NCI-H2107 (cell line): ENCODE measurements around the gene AP5Z1.

Experiments used
- DNase-seq: peaks from one replicate; lab custom pipeline; 2025; lab: John Stamatoyannopoulos, UW

Gene AP5Z1

GRCh38 chr7:4745971-4746919, 29.2 kb upstream of the AP5Z1 start:
- no peak for DNase-seq

DNA sequence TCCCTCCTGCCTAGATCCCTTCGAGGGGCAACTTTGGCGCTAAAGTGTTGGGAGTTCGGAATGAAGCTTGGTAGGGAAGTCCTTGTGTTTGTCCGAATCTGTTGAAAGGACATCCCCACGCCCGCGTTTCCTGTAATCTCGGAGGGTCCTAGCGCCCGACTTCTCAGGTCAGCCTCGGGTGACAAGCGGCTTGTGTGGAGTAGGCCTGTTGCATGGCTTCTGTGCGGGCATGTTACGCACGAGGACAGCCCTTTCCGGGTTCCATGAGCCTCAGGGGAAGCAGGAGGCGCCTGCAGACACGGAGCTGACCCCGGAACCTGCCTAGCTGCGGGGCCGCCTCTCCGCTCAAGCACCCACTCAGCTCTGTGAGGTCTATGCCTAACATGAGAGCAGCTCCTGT, 28.4 kb upstream of the AP5Z1 start:
- DNase-seq: no peak

GRCh38 chr7:4747746-4748145, 27.7 kb upstream of the AP5Z1 start:
- no peak for DNase-seq

- DNase-seq: no peak
Observed at GRCh38 chr7:4748231-4748681, 27.2 kb upstream of the AP5Z1 start.

- DNase-seq: no peak
Observed at GRCh38 chr7:4749363-4749762, 26.1 kb upstream of the AP5Z1 start.

DNA sequence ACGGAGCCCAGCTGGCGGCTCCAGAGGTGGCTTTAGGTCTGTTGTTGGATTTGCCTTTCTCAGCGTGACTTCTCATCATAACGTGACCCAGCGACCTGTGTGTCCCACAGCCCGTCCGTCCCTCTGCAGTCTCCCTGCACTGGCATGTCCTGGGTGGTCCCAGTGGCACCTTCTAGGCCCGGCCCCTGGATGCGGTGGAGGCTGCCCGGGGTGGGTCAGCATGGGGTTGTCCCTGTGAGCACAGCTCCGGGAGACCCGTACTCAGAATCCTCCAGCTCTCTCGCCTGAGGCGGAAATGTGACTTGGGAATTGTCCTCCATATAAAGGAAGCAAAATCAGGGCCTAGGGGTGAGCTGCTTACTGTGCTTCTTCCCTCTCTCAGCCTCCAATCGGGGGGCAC, 25.6 kb upstream of the AP5Z1 start:
- no peak for DNase-seq

GRCh38 chr7:4751398-4751947, 23.9 kb upstream of the AP5Z1 start:
- DNase-seq: no peak

- peak; percentile 85 for DNase-seq
Observed at GRCh38 chr7:4753598-4754432, 21.6 kb upstream of the AP5Z1 start.

DNA sequence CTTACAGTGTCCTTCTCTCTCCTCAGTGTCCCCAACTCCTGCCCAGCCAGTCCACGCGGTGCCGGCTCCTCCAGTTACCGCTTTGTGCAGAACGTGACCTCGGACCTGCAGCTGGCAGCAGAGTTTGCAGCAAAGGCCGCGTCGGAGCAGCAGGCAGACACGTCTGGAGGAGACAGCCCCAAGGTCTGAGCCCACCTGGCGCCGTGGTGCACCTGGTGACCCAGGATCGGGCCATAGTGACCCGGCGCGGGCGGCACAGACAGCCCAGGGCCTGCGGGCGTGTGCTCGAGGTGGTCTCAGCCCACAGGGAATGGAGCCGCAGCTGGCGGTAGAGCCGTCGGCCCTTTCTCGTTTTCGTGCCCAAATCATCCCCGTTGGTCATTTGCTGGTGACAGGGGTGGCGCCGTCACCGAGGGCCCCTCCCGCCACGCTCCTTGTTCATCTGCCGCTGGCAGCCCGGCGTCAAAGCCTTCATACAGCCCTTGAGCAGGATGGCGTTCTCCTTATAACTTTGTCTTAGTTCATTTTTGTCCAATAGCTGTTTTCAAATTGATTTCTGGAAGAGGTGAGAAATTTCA, 20.9 kb upstream of the AP5Z1 start:
- DNase-seq: no peak

DNA sequence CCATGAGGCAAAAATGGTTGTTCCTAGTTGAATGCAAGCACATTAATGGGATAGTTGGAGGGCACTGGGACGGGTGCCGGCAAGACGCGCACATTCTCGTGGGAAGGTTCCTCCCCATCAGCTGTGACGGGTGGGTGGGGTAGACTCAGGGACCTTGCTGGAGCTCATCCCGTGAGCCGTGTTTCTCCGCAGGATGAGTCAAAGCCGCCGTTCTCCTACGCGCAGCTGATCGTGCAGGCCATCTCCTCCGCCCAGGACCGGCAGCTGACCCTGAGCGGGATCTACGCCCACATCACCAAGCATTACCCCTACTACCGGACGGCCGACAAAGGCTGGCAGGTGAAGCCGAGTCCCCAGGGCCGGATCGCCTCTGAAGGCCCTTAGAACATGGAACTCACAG, 20.4 kb upstream of the AP5Z1 start:
- no peak for DNase-seq

GRCh38 chr7:4758111-4758510, 17.3 kb upstream of the AP5Z1 start:
- no peak for DNase-seq

GRCh38 chr7:4758791-4759190, 16.6 kb upstream of the AP5Z1 start:
- no peak for DNase-seq

DNA sequence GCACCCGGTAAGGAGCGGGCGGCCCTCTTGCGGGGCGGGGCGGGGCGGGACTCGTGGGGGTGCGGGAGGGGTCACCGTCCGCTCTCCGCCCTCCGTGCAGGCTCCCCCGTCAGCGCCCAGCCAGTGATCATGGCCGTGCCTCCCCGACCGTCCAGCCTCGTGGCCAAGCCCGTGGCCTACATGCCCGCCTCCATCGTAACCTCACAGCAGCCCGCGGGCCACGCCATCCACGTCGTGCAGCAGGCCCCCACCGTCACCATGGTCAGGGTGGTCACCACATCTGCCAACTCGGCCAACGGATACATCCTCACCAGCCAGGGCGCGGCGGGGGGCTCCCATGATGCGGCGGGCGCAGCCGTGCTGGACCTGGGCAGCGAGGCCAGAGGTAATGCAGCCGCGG, 16.2 kb upstream of the AP5Z1 start:
- DNase-seq: no peak

DNA sequence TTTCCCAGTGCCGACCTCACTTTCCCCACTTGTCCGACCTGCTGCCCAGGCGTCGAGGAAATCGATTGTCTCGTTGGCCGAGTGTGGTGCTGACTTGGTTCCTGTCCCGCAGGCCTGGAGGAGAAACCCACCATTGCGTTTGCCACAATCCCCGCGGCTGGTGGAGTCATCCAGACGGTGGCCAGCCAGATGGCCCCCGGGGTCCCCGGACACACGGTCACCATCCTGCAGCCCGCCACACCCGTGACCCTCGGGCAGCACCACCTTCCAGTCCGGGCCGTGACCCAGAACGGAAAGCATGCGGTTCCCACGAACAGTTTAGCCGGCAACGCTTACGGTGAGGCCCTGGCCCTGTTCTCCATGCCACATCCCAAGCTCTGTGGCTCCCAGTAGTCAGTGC, 14.5 kb upstream of the AP5Z1 start:
- no peak for DNase-seq

DNA sequence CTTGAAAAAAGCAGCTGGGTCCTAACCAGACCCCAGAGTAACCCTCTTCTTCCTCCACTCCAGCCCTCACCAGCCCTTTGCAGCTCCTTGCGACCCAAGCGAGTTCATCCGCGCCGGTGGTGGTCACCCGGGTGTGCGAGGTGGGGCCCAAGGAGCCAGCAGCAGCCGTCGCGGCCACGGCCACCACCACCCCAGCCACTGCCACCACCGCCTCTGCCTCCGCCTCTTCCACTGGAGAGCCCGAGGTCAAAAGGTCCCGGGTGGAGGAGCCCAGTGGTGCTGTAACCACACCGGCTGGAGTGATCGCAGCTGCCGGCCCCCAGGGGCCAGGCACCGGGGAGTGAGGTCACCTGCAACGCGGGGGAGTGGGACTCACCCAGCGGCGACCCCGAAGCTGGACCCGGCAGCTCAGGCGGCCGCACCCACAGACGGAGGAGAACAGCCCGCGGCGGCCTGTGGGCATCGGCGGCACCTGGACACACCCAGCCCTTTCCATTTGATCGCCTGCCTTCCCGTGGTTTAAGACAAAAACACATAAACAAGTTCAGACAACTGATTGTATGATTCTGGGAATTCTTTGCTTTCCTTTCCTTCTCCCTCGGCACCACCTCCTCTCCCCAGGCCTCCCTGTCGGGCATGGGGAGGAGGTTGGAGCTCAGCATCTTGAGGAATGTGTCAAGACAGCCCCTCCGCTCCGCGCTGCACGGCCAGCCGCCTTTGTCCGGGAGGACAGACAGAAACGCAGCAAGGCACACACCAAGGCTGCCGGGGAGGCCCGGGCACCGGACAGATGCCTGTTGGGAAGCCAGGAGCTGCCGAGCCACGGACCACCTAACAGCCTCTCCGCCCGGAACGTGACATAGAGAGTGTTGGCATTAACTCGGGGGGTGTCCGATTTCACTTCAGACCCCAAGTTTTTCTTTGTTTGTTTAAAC, 13.0 kb upstream of the AP5Z1 start:
- no peak for DNase-seq

GRCh38 chr7:4763091-4763793, 12.2 kb upstream of the AP5Z1 start:
- DNase-seq: no peak

DNA sequence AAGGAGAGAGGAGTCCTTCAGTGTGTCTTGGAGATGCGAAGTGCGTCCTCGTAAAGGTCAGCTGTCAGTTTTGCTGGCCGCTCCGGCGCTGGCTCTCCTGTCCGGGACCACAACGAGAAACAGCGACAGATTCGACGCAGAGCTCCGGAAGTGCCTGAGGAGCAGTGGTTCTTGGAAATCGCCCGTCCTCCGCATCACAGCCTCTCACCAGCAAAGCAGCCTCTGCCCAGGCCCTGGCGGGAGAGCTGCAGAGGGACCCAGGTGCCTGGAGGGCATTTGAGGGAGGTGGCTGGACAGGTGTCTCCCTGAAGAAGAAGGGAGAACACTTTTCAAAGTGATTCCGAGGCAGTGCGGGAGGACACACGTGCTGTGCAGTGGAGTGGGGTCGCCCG, 11.6 kb upstream of the AP5Z1 start:
- DNase-seq: no peak

DNA sequence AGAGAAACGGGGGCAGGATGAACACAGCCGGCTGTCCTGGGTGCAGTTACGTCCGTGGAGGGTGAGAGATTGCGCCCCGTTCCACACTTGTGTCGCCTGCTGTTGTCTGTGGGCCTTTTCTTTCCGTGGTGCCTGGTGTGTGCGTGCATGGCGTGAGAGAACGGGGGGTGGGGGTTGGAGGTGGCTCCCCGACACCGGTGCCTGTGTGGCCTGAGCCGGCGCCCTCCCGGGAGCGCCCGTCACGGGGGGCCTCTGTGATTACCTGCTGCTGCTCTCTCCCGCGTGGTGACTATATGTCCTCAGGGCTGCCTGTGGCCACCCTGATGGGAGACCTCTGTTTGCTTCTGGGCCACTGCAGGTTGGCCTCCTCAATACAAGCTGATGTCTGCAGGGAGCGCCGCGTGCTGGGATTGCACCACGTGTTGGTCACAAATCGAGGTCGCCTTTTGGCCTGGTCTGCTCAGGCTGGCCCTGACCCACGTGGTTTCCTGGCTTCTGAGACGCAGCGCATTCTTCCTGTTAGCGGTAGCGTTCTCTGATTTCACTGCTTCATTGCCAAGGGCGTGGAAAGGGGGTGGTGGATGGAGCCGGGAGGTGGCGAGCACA, 10.9 kb upstream of the AP5Z1 start:
- no peak for DNase-seq

DNA sequence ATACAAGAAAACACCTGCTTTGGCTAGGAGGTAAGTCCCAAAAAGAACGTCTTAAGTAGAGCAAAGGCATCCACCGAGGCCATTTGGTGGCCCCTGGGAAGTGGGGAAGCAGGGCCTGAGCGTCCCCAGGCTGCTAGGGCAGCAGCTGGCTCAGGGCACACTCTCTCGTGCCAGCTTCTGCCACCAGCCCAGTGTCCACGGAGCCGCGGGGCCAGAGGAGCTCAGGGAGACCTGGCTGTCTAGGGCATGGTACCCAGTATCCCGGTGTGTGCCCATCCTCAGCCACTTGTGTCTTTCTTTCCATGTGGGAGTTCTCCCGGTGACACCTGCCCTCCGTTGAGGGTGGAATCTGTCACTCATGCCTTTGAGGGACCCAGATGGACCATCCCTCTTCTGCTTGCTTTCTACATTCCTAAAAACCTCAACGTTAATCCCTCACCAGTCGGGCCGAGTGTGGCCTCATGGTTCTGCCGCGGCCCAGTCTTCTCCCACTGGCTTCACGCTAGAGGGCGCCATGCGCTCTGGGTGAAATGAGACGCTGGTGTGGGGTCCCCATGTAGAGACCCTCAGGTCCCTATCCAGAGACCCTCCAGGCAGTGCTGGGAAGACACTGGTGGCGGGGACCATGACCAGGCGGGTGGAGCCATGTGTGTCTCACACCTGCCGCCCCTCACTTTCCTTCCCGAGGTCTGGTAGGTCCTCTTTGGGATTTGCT, 9.5 kb upstream of the AP5Z1 start:
- DNase-seq: no peak
